ENCODE results near the gene ME1.

ME1 gene

DNA sequence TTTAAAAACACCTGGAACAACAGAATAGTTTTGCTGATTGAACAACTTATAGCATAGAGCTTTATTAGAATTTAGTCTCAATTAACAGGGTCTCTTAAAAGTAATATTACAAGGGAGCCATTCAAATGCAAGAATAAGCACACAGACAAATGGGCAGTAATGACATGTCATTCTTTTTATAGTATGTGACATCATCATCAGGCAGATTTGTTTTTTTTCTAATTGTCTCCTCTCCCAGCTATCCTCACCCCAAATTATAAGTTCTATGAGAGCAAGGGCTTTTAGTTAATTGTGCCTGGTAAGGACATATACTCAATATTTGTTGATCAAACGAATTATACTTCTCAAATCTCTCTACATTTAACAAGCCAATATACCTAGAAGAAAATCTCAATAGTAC, 248.7 kb downstream of the ME1 start:
- no peaks in the 10 kb centered on the region for H4K20me1 ChIP-seq
- H3K27ac ChIP-seq = no peak overlapping the region
- H3K9me3 ChIP-seq (replicated peaks in 1 of 11) = no peaks in the 10 kb centered on the region
- no peak overlapping the region for H3K9ac ChIP-seq
- H3K36me3 ChIP-seq = peaks cover 5 to 77% (median 23%) of the 10 kb centered on the region in 11 experiments; a peak in 15 of 22 replicates
- no peak overlapping the region for H3K4me3 ChIP-seq
- no peak overlapping the region for H3K4me2 ChIP-seq
- no peak for TF ChIP-seq Cebpa-rat (IDR thresholded peaks at IDR 0.05)
- H3K27me3 ChIP-seq = no peaks in the 10 kb centered on the region
- no peaks in the 10 kb centered on the region for H3K4me1 ChIP-seq

DNA sequence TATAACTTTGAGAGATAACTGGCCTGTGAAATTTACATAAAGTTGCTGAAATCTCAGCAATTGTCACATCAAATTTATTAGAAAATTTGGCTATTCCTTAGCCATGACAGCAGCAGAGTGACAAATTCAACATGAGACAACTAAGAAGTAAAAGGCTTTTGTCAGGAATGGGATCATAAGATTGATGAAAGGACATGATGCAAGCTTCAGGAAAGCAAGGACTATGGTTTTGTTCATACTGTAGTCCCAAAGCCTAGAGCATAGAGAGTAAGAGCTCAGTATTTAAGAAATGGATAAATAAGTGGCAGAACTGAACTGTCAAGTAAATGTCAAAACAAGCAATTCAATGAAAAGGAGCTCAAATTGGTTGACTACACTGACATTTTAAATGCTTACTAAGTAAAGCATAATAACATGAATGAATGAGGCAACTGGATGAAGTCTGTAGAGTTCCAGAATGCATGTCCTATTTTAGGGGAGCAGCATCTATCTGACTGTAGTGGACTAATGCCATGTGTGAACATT, 250.4 kb downstream of the ME1 start:
- Histone ChIP-seq H3K9me3 (replicated peaks in 1 of 11) (no peaks in the 10 kb centered on the region), H3K4me3 (no peak overlapping the region), H3K4me2 (no peak overlapping the region), H4K20me1 (no peaks in the 10 kb centered on the region), H3K9ac (no peak overlapping the region), H3K4me1 (no peaks in the 10 kb centered on the region), H3K27ac (no peak overlapping the region), H3K27me3 (no peaks in the 10 kb centered on the region), H3K36me3 (peaks cover 0 to 77% (median 22%) of the 10 kb centered on the region in 11 experiments; a peak in 11 of 22 replicates)
- TF ChIP-seq Cebpa-rat (IDR thresholded peaks at IDR 0.05) = no peak

GRCh38 chr6:83176246-83176645, 254.6 kb downstream of the ME1 start:
- TF ChIP-seq Cebpa-rat (IDR thresholded peaks at IDR 0.05) = no peak
- Histone ChIP-seq H3K27me3 (no peaks in the 10 kb centered on the region), H3K4me1 (no peaks in the 10 kb centered on the region), H3K9me3 (replicated peaks in 1 of 11) (no peaks in the 10 kb centered on the region), H3K9ac (no peak overlapping the region), H3K4me2 (no peak overlapping the region), H4K20me1 (no peaks in the 10 kb centered on the region), H3K27ac (no peak overlapping the region), H3K36me3 (peaks cover 7 to 77% (median 30%) of the 10 kb centered on the region in 11 experiments; a peak in 15 of 22 replicates), H3K4me3 (no peak overlapping the region)

- H4K20me1 ChIP-seq = no peaks in the 10 kb centered on the region
- no peak overlapping the region for H3K27ac ChIP-seq
- no peak for TF ChIP-seq Cebpa-rat (IDR thresholded peaks at IDR 0.05)
- H3K36me3 ChIP-seq = peaks cover 25 to 99% (median 57%) of the 10 kb centered on the region in 11 experiments
- no peaks in the 10 kb centered on the region for H3K9me3 ChIP-seq (replicated peaks in 1 of 11)
- H3K9ac ChIP-seq = no peak overlapping the region
- H3K4me2 ChIP-seq = no peak overlapping the region
- no peaks in the 10 kb centered on the region for H3K27me3 ChIP-seq
- H3K4me1 ChIP-seq = no peaks in the 10 kb centered on the region
- no peak overlapping the region for H3K4me3 ChIP-seq
Observed at GRCh38 chr6:83169511-83169910, 261.3 kb downstream of the ME1 start.

- TF ChIP-seq Cebpa-rat (IDR thresholded peaks at IDR 0.05) = no peak
- H3K27me3 ChIP-seq = no peaks in the 10 kb centered on the region
- no peak overlapping the region for H3K4me3 ChIP-seq
- peaks cover 25 to 100% (median 57%) of the 10 kb centered on the region in 11 experiments for H3K36me3 ChIP-seq
- no peak overlapping the region for H3K4me2 ChIP-seq
- H3K9ac ChIP-seq = no peak overlapping the region
- H3K9me3 ChIP-seq (replicated peaks in 1 of 11) = no peaks in the 10 kb centered on the region
- no peaks in the 10 kb centered on the region for H4K20me1 ChIP-seq
- H3K4me1 ChIP-seq = no peaks in the 10 kb centered on the region
- no peak overlapping the region for H3K27ac ChIP-seq
Observed at GRCh38 chr6:83169106-83169505, 261.7 kb downstream of the ME1 start.

DNA sequence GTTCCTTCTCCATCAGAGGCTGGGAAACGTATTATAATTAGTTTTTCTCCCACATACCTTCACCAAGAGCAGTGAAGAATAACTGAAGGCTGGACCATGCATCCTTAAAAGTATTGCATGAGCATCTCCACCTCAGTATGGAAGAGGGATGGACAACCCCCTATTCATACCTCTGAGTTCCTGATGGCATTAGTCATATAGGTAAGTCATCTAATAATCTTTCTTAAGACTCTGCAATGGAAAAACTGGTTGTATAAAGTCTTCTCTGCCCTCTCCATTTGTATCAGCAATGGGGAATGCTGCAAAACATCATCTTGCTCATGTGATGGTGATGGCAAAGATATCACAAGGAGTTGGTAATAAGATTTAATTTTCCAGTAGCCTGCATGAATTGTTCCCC, 262.3 kb downstream of the ME1 start:
- Histone ChIP-seq H3K4me2 (no peak overlapping the region), H4K20me1 (no peaks in the 10 kb centered on the region), H3K27ac (no peak overlapping the region), H3K9me3 (replicated peaks in 1 of 11) (no peaks in the 10 kb centered on the region), H3K27me3 (no peaks in the 10 kb centered on the region), H3K36me3 (peaks cover 25 to 97% (median 56%) of the 10 kb centered on the region in 11 experiments), H3K4me1 (no peaks in the 10 kb centered on the region), H3K4me3 (no peak overlapping the region), H3K9ac (no peak overlapping the region)
- TF ChIP-seq Cebpa-rat (IDR thresholded peaks at IDR 0.05) = no peak

DNA sequence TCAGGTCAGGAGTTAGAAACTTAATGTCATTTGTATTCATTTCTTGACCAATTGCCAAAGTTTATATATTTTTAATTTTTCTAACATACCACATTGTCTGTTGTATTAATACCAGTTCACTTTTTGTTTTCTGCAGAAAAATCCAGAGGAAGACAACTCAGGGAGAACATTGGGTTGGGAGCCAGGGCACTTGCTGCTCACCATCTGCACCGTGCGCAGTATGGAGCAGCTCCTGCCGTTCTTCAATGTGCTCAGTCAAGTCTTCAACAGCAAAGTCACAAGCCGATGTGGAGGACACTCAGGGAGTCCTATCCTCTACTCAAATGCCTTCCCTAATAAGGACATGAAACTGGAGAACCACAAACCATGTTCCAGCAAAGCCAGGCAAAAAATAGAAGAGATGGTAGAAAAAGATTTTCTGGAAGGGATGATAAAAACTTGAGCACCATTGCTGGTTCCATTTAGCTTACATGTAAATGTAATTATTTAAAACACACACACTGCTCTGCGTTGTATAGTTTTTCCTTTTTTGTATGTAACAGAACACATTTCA, 263.0 kb downstream of the ME1 start:
- no peak overlapping the region for H3K4me2 ChIP-seq
- H3K4me3 ChIP-seq = no peak overlapping the region
- TF ChIP-seq Cebpa-rat (IDR thresholded peaks at IDR 0.05) = no peak
- peaks cover 25 to 90% (median 50%) of the 10 kb centered on the region in 11 experiments for H3K36me3 ChIP-seq
- no peaks in the 10 kb centered on the region for H3K4me1 ChIP-seq
- H3K9me3 ChIP-seq (replicated peaks in 1 of 11) = no peaks in the 10 kb centered on the region
- no peak overlapping the region for H3K9ac ChIP-seq
- no peaks in the 10 kb centered on the region for H4K20me1 ChIP-seq
- H3K27ac ChIP-seq = no peak overlapping the region
- no peaks in the 10 kb centered on the region for H3K27me3 ChIP-seq
